KOPT-K1 (cell line): ENCODE data around the gene PFN1.

Experiments
- H3K27ac ChIP-seq: fragments of 200-600 bp; sonication (generic); 2 replicates; pipeline ENCODE4 v1.5.1; 2016; ENCODE audit warnings: antibody characterized with exemption, mild to moderate bottlenecking, low read depth, low read length; ENCODE audit not compliant: poor library complexity, severe bottlenecking
- H3K36me3 ChIP-seq: fragments of 200-600 bp; sonication (generic); 2 replicates; pipeline ENCODE4 v1.5.1; 2017; ENCODE audit warnings: antibody characterized with exemption, mild to moderate bottlenecking, low read length, moderate library complexity; ENCODE audit not compliant: insufficient read depth
- H3K9me3 ChIP-seq: fragments of 200-600 bp; sonication (generic); 2 replicates; pipeline ENCODE4 v1.5.1; 2017; ENCODE audit warnings: antibody characterized with exemption, low read length, mild to moderate bottlenecking; ENCODE audit not compliant: insufficient read depth, poor library complexity, severe bottlenecking

Gene PFN1

DNA sequence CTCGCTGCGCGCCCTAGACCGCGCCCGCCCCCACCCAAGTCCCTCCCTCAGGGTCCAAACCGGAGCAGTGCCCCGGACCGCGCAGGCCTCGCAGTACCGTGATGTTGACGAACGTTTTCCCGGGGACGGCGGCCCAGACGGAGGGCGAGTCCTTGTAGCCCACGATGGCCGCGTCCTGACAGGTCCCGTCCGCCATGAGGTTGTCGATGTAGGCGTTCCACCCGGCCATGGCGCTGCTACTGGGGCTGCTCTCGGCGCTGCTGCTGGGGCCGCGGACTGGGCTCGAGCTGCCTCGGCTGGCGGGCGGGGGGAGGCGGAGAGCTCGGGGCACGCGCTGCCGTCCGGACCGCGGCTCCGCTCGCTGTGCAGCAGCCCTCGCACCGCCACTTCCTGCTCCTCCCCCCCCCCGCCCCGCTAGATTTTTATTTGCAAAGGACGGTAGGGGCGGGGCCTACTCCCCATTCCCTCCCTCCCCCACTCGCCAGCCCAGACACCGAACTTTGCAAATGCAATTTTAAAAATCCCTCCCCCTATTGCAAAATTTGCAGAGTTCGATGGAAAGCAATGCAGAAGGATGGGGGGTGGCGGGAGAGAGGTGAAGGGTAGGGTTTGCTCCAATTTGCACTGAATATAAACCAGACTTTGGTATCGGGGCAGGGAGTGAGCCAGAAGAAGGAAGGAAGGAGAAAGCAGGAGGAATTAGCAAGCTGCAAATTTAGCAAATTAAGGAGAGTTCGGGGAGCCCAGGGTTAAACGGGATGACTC lies at the start of gene PFN1:
PFN1 (minus strand) TSS at position 365 of the 765 bp plus-strand sequence; CDS start at position 229, 136 bp downstream.
- H3K27ac ChIP-seq: peak within 1 kb of the TSS; percentile 99
- peaks cover 42% of the 10 kb centered on the region for H3K36me3 ChIP-seq

DNA sequence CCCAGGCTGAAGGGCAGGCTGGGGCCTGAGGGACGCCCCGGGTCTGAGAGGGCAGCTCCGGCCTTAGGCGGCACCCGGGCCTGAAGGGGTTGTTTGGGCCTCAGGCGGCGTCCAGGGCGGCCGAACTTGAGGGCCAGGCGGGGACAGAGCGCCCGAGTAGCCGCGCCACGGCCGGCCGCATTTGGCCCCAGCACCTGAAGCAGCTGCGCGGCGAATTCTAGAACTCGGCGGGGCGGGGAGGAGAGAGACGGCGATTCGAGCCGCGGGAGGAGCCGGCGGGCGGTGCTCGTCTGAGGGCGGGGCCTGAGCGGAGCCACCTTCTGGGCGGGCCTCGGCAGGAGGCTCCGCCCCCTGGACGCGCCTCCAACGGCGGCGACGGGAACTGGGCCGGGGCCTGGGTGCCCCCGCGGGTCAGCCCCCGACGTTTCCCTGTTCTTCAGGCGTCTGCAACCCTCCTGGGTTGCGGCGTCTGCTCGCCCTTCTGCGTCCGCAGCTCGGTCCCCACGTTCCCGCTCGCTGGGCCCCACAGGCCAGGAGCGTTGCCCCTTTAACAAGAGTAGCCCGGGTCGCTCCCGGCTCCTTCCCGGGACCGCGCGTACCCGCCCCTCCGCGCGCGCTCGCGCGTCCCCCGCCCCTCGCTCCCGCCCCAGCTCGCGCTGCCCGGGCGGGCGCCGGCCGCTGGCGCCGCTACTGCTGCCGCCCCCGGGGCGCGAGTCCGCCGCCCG lies 49.1 kb upstream of the PFN1 start, which contains the start of the genes INCA1 and KIF1C:
INCA1 (minus strand) TSS at position 221 of the 725 bp plus-strand sequence. CDS start 3,085 bp downstream, outside the sequence.
KIF1C (plus strand) TSS at position 649 of the 725 bp plus-strand sequence. CDS start 2,297 bp downstream, outside the sequence.
- H3K9me3 ChIP-seq: no peaks in the 10 kb centered on the region
- H3K27ac ChIP-seq: peak within 1 kb of the TSS; percentile 75
- H3K36me3 ChIP-seq: peaks cover 13% of the 10 kb centered on the region; the same call in 1 of the 2 replicates

More for the DNA sequence above, at the start of gene PFN1:
- H3K9me3 ChIP-seq: no peaks in the 10 kb centered on the region

DNA sequence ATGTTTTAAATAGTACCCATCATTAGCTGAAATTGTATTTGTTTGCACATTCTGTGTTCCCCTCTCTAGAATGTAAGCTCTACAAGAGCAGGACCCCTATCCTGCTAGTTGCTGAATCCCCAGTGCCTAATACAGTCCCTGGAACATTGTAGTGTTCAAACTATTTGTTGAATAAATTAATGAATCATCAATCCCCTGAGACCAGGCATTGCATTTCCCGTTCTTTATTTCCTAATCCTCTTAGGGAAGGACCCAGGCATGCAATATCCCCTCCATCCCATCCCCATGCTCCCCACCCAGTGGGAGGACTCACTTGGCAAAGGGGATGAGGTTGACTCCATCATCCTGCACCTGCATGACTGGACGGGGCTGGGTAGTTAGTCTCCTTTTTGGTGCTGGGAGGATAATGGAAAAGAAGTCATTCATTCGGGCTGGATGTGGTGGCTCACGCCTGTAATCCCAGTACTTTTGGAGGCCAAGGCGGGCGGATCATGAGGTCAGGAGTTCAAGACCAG lies 45.8 kb upstream of the PFN1 start:
- no peak overlapping the region for H3K27ac ChIP-seq
- no peaks in the 10 kb centered on the region for H3K9me3 ChIP-seq
- no peaks in the 10 kb centered on the region for H3K36me3 ChIP-seq

DNA sequence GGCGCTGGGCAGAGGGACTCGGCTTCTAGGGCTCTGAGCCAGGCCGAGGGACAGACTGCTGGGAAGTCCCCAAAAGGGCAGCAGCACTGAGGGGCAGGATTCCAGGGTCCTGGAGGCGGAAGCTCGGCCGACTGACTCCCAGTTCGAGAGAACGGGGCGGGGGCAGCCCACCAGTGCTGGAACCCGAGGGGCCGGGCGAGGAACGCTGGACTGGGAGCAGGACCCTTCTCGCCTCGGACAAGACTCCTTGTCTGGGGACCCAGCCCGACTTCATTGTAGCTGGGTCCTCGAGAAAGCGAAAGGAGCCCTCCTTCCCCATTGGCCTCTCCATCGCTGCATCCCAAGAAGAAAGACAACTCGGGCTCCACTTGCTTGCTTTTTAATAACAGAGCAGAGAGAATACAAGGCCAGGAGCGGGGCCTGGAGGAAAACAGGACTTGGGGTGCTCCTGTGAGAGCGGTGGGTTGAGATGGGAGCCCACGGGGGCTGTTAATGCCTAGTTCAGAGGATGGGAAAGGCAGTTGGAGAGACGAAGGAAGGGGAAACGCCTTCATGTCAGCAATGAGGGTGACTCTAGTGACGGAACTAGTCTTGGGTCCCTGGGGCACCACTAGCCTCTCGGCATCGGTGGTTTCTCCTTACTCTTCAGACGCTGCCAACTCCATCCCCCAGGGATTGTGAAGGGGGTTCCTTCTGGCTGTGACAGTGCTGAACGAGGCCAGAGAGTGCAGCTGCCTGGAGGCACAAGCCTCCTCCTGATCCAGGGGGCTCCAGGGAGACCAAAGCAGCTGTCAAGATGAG lies 39.6 kb upstream of the PFN1 start:
- Histone ChIP-seq H3K9me3 (no peaks in the 10 kb centered on the region), H3K36me3 (peaks cover under 1% of the 10 kb centered on the region; the same call in 1 of the 2 replicates), H3K27ac (peak overlapping the region; percentile 63)

DNA sequence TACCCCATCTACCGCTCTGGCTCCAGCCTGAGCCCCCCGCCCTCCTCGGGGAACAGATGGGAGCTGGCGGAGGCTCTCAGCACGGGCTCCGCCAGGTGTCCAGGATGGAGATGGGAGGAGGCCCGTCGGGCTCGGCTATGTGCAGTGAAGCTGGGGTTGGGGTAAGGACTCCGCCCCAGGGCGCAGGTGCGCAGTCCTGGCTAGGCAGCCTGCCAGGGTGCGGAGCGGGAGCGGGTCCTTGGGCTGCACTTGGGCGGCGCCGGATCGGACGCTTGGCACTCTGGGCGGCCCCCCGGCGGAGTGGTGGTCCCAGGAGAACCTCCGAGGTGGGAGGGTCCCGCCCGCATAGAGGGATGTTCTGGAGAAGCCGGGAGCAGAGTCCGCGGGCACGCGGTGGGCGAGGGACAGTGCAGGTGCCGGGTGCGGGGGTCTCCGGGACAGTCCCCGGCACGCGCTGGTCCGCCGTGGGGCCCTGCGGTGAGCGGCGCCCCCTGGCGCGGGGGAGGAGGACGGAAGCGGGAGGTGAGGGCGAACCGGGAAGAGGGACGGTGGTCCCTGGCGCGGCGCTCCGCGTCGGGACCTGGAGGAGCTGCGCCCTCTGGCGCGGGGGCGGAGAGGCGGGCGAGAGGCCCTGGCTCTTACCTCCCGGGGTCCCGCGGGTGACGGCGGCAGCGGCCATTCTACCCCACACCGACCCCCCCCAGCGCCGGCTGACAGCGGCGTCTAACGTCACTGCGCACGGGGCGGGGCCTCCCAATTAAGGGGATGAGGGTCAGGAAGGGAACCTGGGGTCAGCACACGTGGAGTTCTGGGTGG lies 38.8 kb upstream of the PFN1 start, which contains the start of gene CAMTA2:
CAMTA2 (minus strand) TSS at position 725 of the 816 bp plus-strand sequence. CDS start 1,453 bp downstream, outside the sequence.
- no peaks in the 10 kb centered on the region for H3K9me3 ChIP-seq
- peak within 1 kb of the TSS; percentile 63 for H3K27ac ChIP-seq
- peaks cover 9% of the 10 kb centered on the region; the same call in 1 of the 2 replicates for H3K36me3 ChIP-seq

DNA sequence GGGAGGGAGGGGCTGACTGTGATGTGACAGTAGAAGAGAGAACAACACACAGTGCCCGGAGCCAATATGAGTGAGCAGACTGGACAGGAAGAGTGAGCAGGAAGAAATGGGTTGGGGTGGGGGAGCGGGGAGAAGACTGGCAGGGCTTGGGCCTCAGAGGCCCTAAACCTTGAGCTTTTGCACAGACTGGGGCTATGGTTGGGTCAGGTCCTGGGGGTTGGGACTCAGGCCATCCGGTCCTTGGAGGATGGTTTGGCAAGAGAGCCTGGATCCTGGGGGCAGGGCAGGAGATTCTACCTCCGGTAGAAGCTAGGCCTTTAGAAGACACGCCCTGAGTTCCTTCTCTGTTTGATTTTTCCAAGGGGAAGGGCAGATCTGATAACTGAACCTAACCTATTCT lies 38.1 kb upstream of the PFN1 start:
- Histone ChIP-seq H3K27ac (no peak overlapping the region), H3K9me3 (no peaks in the 10 kb centered on the region), H3K36me3 (peaks cover 17% of the 10 kb centered on the region; the same call in 1 of the 2 replicates)

DNA sequence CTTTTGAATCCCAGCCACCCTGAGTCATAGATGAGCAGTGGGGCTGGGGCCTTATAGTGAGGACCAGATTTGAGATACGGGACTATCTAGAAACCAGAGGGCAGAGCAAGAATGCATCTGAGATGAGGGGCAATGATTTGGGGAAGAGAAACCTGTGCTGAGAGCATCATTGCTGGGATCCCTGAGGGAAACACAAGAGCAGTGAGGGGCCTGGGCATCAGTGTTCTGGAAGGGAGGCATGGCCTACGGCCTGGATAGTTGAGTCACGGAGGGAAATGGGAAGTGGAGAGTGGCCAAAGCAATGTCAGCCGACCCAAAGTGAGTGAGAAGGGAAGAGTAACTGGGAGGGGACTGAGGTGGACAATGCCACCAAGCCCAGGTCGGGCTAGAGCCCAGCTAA lies 34.0 kb upstream of the PFN1 start:
- Histone ChIP-seq H3K27ac (no peak overlapping the region), H3K36me3 (peaks cover 51% of the 10 kb centered on the region), H3K9me3 (no peaks in the 10 kb centered on the region)

DNA sequence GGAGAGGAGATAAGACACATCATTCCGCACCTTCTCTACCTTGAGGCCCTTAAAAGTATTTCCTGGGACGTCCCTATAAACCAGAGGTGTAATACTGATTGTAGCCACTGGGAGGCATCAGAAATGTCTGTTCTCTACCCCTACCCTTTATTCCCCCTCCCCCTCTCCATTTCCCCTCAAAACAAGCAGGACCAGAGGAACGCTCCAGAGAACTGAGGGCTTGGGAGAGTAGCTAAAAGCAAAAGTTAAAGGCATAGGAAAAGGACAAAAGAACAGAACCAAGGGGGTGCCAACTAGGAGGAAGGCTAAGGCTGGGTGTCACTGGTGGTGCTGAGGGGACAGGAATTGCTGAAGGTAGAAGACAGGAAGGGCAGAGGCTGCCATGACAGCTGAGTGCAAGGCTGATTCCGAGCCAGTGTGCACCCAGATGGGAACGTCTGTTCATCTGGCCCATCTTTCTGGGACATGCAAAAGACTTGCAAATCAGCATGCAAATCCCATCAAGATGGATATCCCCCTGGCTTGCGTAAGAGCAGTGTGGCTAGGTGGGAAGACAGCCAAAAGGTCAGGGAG lies 32.4 kb upstream of the PFN1 start:
- H3K9me3 ChIP-seq: no peaks in the 10 kb centered on the region
- H3K36me3 ChIP-seq: peaks cover 60% of the 10 kb centered on the region
- no peak overlapping the region for H3K27ac ChIP-seq

DNA sequence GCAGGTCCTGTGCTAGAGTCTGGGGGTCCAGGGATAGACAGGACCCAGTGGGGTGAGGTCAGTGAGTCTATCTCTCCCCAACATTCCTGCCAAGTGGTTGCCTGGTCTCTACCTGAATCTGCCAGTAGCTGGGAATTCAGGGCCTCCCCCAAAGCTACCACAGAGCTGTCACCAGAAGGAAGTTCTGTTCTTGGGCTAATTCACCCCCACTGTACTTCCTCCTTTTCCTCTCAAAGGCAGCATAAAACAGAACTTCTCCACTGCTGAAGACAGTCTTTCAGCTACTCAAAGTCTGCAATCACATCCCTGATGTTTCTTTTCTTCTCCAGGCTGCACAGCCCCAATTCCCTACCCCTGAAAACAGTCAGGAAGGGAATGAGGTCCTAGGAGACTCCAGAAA lies 30.4 kb upstream of the PFN1 start:
- Histone ChIP-seq H3K27ac (no peak overlapping the region), H3K36me3 (peaks cover 67% of the 10 kb centered on the region), H3K9me3 (no peaks in the 10 kb centered on the region)

DNA sequence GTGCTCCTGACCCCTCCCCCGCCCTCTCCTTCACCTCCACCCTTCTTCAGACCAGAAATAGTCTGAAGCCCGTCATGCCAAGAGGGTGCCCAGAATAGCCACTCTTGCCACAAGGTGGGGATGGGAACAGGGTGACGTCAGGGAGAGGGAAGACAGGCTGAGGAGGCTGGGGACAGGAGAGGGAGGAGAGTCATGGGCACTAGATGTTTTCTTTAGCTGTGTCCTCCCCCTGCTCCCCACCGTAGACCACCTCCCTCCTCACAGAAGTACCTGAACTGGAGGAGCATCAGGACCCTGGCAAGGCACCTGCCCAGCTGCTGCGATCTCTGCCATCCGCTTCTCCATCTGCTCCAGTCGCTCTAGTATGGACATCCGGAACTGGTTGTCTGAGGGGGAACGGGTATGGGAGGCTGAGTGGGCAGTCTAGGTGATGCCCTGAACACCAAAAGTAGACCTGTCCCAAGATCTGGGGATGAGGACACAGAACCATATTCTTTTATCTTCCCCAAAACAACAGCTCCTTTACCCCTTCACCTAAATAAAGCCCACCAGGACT lies 25.9 kb upstream of the PFN1 start:
- no peak overlapping the region for H3K27ac ChIP-seq
- no peaks in the 10 kb centered on the region for H3K9me3 ChIP-seq
- H3K36me3 ChIP-seq: peaks cover 70% of the 10 kb centered on the region

DNA sequence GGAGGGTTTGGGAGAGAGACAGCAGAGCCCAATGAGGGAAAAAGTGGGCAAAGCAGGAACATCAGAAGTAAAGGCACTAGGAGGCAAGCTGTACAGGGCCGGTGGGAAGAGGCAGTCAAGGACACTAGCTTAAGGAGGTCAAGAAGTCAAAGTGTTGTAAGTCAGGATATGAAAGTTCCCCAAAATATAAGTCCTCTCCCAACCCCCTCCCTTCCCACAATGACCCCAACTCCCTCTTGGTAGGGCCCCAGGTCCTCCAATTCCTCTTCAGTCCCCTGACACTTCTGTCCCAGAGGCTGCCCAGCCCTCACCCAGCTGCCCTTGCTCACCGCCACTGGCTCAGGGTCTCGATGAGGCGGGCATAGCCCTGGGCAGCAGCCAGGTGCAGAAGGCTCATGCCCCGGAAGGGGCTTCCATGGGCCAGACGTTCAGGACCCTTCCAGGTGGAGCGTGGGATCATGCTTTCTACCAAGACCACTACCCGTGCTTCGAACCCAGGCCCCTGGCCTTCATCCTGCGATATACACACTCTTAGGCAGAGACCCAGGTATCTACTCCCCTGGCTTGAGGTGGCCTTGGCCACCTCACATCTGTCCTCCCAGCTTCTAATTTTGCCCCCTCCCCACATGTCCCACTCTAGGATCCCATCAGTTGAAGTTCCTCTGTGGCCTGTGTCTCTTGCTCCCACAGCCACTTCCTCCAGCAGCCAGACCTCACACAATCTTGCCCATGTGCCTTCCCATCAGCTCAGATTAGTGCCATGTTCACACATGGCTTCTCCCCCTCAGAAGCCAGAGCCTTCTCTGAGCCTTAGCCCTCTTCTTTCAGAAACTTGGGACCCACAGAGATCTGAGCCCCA lies 25.2 kb upstream of the PFN1 start:
- no peaks in the 10 kb centered on the region for H3K9me3 ChIP-seq
- H3K36me3 ChIP-seq: peaks cover 67% of the 10 kb centered on the region
- H3K27ac ChIP-seq: no peak overlapping the region

DNA sequence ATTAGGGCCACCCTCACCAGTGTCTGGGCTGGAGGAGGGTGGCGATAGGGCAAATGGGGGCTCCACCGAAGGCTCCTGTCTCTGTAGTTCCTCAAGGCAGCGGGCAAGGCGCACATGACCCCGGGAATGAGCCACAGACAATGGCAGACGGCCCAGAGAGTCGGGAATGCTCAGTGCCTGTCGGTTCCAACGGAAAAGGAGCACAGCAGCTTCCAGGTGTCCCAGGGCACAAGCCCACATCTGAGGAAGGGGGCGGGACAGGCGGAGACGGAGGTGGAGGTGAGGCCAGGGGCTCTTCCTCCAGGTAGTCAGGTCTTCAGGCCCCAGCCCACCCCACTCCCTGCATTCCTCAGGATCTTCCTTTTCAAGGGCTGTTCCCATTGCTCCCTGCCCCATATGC lies 24.4 kb upstream of the PFN1 start:
- H3K27ac ChIP-seq: no peak overlapping the region
- peaks cover 60% of the 10 kb centered on the region for H3K36me3 ChIP-seq
- H3K9me3 ChIP-seq: no peaks in the 10 kb centered on the region

DNA sequence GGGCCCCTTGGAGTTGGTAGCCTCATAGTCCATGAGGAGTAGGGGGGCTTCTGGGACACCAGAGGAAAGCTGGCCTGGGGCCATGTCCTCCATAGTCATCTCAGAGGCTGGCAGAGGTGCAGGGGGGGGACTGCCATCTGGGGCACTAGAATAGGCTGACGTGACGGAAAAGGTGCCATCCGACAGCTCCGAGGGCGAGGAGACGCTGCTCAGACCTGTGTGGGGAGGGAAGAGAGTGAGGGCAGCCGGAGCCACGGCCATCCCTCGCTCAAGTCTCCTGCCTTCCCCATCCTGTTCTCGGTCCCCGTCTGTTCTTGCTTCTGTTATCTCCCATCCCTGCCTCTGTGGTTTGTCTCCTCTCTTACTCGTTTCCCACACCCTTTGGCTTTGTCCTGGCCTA lies 24.0 kb upstream of the PFN1 start:
- Histone ChIP-seq H3K27ac (no peak overlapping the region), H3K36me3 (peaks cover 55% of the 10 kb centered on the region), H3K9me3 (no peaks in the 10 kb centered on the region)
